GM18505 (cell line): ENCODE data around the gene MED13L.

Experiments used
- ATAC-seq: cut with Tn5 transposase; IDR thresholded peaks from one replicate; pipeline ENCODE4 v1.9.1; 2021; ENCODE audit not compliant: unreplicated experiment
- POLR2A ChIP-seq: IDR thresholded peaks from 4 replicates; pipeline ENCODE4 v1.6.1; 2011; ENCODE audit warnings: borderline replicate concordance; ENCODE audit not compliant: insufficient read depth, insufficient read length; ENCODE audit errors: extremely low read depth

Gene MED13L

GRCh38 chr12:116278667-116279066 is 1.2 kb upstream of the MED13L start:
- TF ChIP-seq POLR2A = no peak
- no peak for ATAC-seq

GRCh38 chr12:116278279-116278626 is 760 bp upstream of the MED13L start:
- no peak for ATAC-seq
- TF ChIP-seq POLR2A = no peak

- no peak for TF ChIP-seq POLR2A
- ATAC-seq = peak; percentile 33
Observed at GRCh38 chr12:116276652-116277466, 634 bp downstream of the MED13L start.

GRCh38 chr12:116274551-116275375 is 2.7 kb downstream of the MED13L start:
- no peak for ATAC-seq

GRCh38 chr12:116273813-116274550 is 3.5 kb downstream of the MED13L start:
- no peak for ATAC-seq

More at GRCh38 chr12:116274551-116275375, 2.7 kb downstream of the MED13L start:
- no peak for TF ChIP-seq POLR2A

GRCh38 chr12:116267948-116268347 is 9.5 kb downstream of the MED13L start:
- no peak for ATAC-seq
- TF ChIP-seq POLR2A = no peak

More at GRCh38 chr12:116273813-116274550, 3.5 kb downstream of the MED13L start:
- no peak for TF ChIP-seq POLR2A

- TF ChIP-seq POLR2A = no peak
- ATAC-seq = no peak
Observed at GRCh38 chr12:116266631-116267349, 10.7 kb downstream of the MED13L start.

- no peak for ATAC-seq
- TF ChIP-seq POLR2A = no peak
Observed at GRCh38 chr12:116266168-116266601, 11.3 kb downstream of the MED13L start.

- TF ChIP-seq POLR2A = no peak
- ATAC-seq = no peak
Observed at GRCh38 chr12:116265351-116266147, 11.9 kb downstream of the MED13L start.

GRCh38 chr12:116264525-116265070 is 12.9 kb downstream of the MED13L start:
- TF ChIP-seq POLR2A = no peak
- no peak for ATAC-seq

GRCh38 chr12:116263844-116264243 is 13.6 kb downstream of the MED13L start:
- ATAC-seq = no peak
- TF ChIP-seq POLR2A = no peak

- no peak for TF ChIP-seq POLR2A
- ATAC-seq = no peak
Observed at GRCh38 chr12:116263431-116263830, 14.1 kb downstream of the MED13L start.
